A673 (cell line): ENCODE results near the gene LTC4S. TPM values are rescaled to one million over a fixed set of nuclear protein-coding genes. Genes with fewer than 3 reads are reported as not detected.
"Not testable (repeated sequence)": the region's sequence is repeated elsewhere in the genome, so short reads cannot be mapped to it uniquely, and the experiment has no call there.

Experiments
- BruUV-seq: library from RNA; stranded (reverse); fragments of 400-500 nt; replicated peaks from 2 replicates; lab custom pipeline; 2021; lab: Mats Ljungman, UMichigan
- CTCF ChIA-PET: fragments of 300-600 bp; sonication (Branson Sonifier 250); formaldehyde crosslinking; loops from one replicate; lab custom pipeline; 2022; ENCODE audit warnings: antibody characterized with exemption; lab: Charles Lee
- POLR2A ChIA-PET: fragments of 300-600 bp; sonication (Branson Sonifier 250); formaldehyde crosslinking; loops from one replicate; lab custom pipeline; 2022; ENCODE audit warnings: antibody characterized with exemption; ENCODE audit not compliant: low non-redundant PET; lab: Charles Lee
- DNase-seq: peaks from one replicate; pipeline ENCODE4 v3.0.0-alpha.2; 2015; ENCODE audit warnings: low spot score
- H3K27ac ChIP-seq: fragments of 200-600 bp; sonication (generic); 2 replicates; pipeline ENCODE4 v1.5.1; 2016; ENCODE audit warnings: mixed run types, low read depth, mild to moderate bottlenecking, mixed read lengths, antibody characterized with exemption, low read length; ENCODE audit not compliant: poor library complexity, severe bottlenecking
- H3K27me3 ChIP-seq: fragments of 200-600 bp; sonication (generic); replicated peaks from 2 replicates; pipeline ENCODE4 v1.6.1; 2017; ENCODE audit warnings: mixed run types, low read depth, mild to moderate bottlenecking, mixed read lengths, antibody characterized with exemption, low read length; ENCODE audit not compliant: insufficient read depth, poor library complexity
- H3K36me3 ChIP-seq: fragments of 200-600 bp; sonication (generic); 2 replicates; pipeline ENCODE4 v1.6.1; 2016; ENCODE audit warnings: mixed run types, mild to moderate bottlenecking, mixed read lengths, antibody characterized with exemption, low read length; ENCODE audit not compliant: insufficient read depth, poor library complexity, severe bottlenecking
- H3K4me1 ChIP-seq: fragments of 200-600 bp; sonication (generic); 2 replicates; pipeline ENCODE4 v1.6.1; 2017; ENCODE audit warnings: mixed run types, mild to moderate bottlenecking, mixed read lengths, antibody characterized with exemption, low read length; ENCODE audit not compliant: insufficient read depth, poor library complexity, severe bottlenecking
- H3K4me3 ChIP-seq: fragments of 200-600 bp; sonication (generic); 2 replicates; pipeline ENCODE4 v1.5.1; 2016; ENCODE audit warnings: low read depth, mixed run types, mild to moderate bottlenecking, mixed read lengths, low read length; ENCODE audit not compliant: poor library complexity, severe bottlenecking
- H3K9me3 ChIP-seq: fragments of 200-600 bp; sonication (generic); 2 replicates; pipeline ENCODE4 v1.6.1; 2016; ENCODE audit warnings: mixed run types, low read depth, mild to moderate bottlenecking, mixed read lengths, antibody characterized with exemption, low read length; ENCODE audit not compliant: poor library complexity, severe bottlenecking
- CTCF ChIP-seq: fragments of 300-800, 200-600 bp; sonication (generic); conservative IDR thresholded peaks from 2 replicates; pipeline ENCODE4 v1.5.1; 2017; ENCODE audit warnings: low read depth, mild to moderate bottlenecking, antibody characterized with exemption, low read length, moderate library complexity, mixed read lengths
- EZH2 ChIP-seq: fragments of 200-600 bp; sonication (generic); IDR thresholded peaks from 2 replicates; pipeline ENCODE4 v1.6.1; 2017; ENCODE audit warnings: borderline replicate concordance, low read depth, mild to moderate bottlenecking, mixed read lengths, antibody characterized with exemption, low read length; ENCODE audit not compliant: poor library complexity, severe bottlenecking
- intact Hi-C: fragments of 100-400 bp; cut with micrococcal nuclease; formaldehyde crosslinking; loops from one replicate; pipeline ENCODE4 v1.10.0; 2022; ENCODE audit not compliant: unreplicated experiment
- total RNA-seq: library from RNA; stranded (reverse); gene quantifications from 2 replicates; pipeline ENCODE4 v1.2.3, GENCODE V29; 2021

Gene LTC4S
- total RNA-seq, 1 experiment from 2014 or later, result 0.58 TPM

- intact Hi-C loops, result no loop called here
- POLR2A ChIA-PET, result no interaction called here
- CTCF ChIA-PET, result no interaction called here
Observed at GRCh38 chr5:179834120-179834519, 40.3 kb downstream of the LTC4S start.

DNA sequence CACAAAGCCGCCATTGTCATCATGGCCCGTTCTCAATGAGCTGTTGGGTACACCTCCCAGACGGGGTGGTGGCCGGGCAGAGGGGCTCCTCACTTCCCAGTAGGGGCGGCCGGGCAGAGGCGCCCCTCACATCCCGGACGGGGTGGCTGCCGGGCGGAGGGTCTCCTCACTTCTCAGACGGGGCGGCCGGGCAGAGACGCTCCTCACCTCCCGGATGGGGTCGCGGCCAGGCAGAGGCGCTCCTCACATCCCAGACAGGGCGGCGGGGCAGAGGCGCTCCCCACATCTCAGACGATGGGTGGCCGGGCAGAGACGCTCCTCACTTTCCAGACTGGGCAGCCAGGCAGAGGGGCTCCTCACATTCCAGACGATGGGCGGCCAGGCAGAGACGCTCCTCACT lies 41.1 kb downstream of the LTC4S start:
- BruUV-seq, H3K4me1 ChIP-seq, CTCF ChIA-PET, intact Hi-C loops, H3K27ac ChIP-seq, DNase-seq, POLR2A ChIA-PET, H3K9me3 ChIP-seq, H3K27me3 ChIP-seq, H3K4me3 ChIP-seq: not testable (repeated sequence)
- peaks cover 52% of the 10 kb centered on the region for H3K36me3 ChIP-seq

More at GRCh38 chr5:179834120-179834519, 40.3 kb downstream of the LTC4S start:
- no peaks in the 10 kb centered on the region for H3K27me3 ChIP-seq
- no peaks in the 10 kb centered on the region for H3K4me1 ChIP-seq
- H3K36me3 ChIP-seq, result peaks cover 59% of the 10 kb centered on the region
- H3K27ac ChIP-seq, result no peak overlapping the region
- H3K9me3 ChIP-seq, result no peaks in the 10 kb centered on the region
- DNase-seq, result no peak
- H3K4me3 ChIP-seq, result no peak overlapping the region
- no TSS peak for BruUV-seq
- no peak for TF ChIP-seq CTCF
- TF ChIP-seq EZH2, result no peak

DNA sequence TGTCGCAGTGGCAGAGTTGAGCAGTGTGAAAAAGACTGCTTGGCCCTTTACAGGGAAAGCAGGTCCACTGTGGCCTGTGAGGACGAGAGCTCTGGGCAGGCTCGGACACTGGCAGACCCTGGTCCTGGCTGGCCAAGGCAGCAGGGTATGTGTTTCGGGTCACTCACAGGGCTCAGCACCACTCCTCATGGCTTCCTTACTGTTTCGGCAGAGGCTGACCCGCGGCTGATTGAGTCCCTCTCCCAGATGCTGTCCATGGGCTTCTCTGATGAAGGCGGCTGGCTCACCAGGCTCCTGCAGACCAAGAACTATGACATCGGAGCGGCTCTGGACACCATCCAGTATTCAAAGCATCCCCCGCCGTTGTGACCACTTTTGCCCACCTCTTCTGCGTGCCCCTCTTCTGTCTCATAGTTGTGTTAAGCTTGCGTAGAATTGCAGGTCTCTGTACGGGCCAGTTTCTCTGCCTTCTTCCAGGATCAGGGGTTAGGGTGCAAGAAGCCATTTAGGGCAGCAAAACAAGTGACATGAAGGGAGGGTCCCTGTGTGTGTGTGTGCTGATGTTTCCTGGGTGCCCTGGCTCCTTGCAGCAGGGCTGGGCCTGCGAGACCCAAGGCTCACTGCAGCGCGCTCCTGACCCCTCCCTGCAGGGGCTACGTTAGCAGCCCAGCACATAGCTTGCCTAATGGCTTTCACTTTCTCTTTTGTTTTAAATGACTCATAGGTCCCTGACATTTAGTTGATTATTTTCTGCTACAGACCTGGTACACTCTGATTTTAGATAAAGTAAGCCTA lies 42.6 kb downstream of the LTC4S start:
- H3K27me3 ChIP-seq, result no peaks in the 10 kb centered on the region
- BruUV-seq, result TSS peak; percentile 47
- CTCF ChIA-PET, result interaction anchor here (0.6 kb wide), 1 partner anchor 225 kb away, joined by 4 read pairs; no protein-coding TSS in a partner anchor
- no peak overlapping the region for H3K27ac ChIP-seq
- no peaks in the 10 kb centered on the region for H3K9me3 ChIP-seq
- H3K36me3 ChIP-seq, result peaks cover 44% of the 10 kb centered on the region
- POLR2A ChIA-PET, result no interaction called here
- H3K4me1 ChIP-seq, result no peaks in the 10 kb centered on the region
- DNase-seq, result no peak
- no peak overlapping the region for H3K4me3 ChIP-seq
- intact Hi-C loops, result no loop called here
- no peak for TF ChIP-seq CTCF
- no peak for TF ChIP-seq EZH2
